HG03039 (cell line): ENCODE results near the gene STIMATE.

ENCODE experiments used
- ATAC-seq: cut with Tn5 transposase; IDR thresholded peaks from one replicate; pipeline ENCODE4 v1.9.1; 2021; ENCODE audit warnings: mild to moderate bottlenecking, moderate library complexity; ENCODE audit not compliant: unreplicated experiment

Gene STIMATE

GRCh38 chr3:52894756-52895155 lies 2.6 kb downstream of the STIMATE start:
- ATAC-seq, result no peak

- no peak for ATAC-seq
Observed at GRCh38 chr3:52893723-52894122, 3.6 kb downstream of the STIMATE start.

GRCh38 chr3:52892625-52893311 lies 4.6 kb downstream of the STIMATE start:
- ATAC-seq, result no peak

- ATAC-seq, result no peak
Observed at GRCh38 chr3:52892290-52892624, 5.1 kb downstream of the STIMATE start.

GRCh38 chr3:52891615-52892081 lies 5.7 kb downstream of the STIMATE start:
- no peak for ATAC-seq

- ATAC-seq, result no peak
Observed at GRCh38 chr3:52891164-52891563, 6.2 kb downstream of the STIMATE start.

- no peak for ATAC-seq
Observed at GRCh38 chr3:52890735-52891134, 6.6 kb downstream of the STIMATE start.

GRCh38 chr3:52889901-52890300 lies 7.4 kb downstream of the STIMATE start:
- ATAC-seq, result no peak

GRCh38 chr3:52887166-52887565 lies 10.2 kb downstream of the STIMATE start:
- ATAC-seq, result no peak

- no peak for ATAC-seq
Observed at GRCh38 chr3:52886049-52886730, 11.2 kb downstream of the STIMATE start.

- no peak for ATAC-seq
Observed at GRCh38 chr3:52882377-52882776, 15.0 kb downstream of the STIMATE start.

GRCh38 chr3:52881871-52882270 lies 15.5 kb downstream of the STIMATE start:
- no peak for ATAC-seq

GRCh38 chr3:52880474-52880873 lies 16.9 kb downstream of the STIMATE start:
- ATAC-seq, result no peak

- no peak for ATAC-seq
Observed at GRCh38 chr3:52880047-52880446, 17.3 kb downstream of the STIMATE start.

GRCh38 chr3:52879581-52879980 lies 17.8 kb downstream of the STIMATE start:
- no peak for ATAC-seq

GRCh38 chr3:52879090-52879489 lies 18.3 kb downstream of the STIMATE start:
- no peak for ATAC-seq

- no peak for ATAC-seq
Observed at GRCh38 chr3:52877085-52877484, 20.3 kb downstream of the STIMATE start.

- no peak for ATAC-seq
Observed at GRCh38 chr3:52874864-52875587, 22.3 kb downstream of the STIMATE start.

GRCh38 chr3:52874160-52874701 lies 23.1 kb downstream of the STIMATE start:
- no peak for ATAC-seq

GRCh38 chr3:52873433-52874159 lies 23.8 kb downstream of the STIMATE start:
- no peak for ATAC-seq

- ATAC-seq, result no peak
Observed at GRCh38 chr3:52872245-52872644, 25.1 kb downstream of the STIMATE start.
